HG03045 (cell line): Measurements from ENCODE around the gene CACNA2D1.
"Not testable (repeated sequence)": the region's sequence is repeated elsewhere in the genome, so short reads cannot be mapped to it uniquely, and the experiment has no call there.

ENCODE experiments used
- ATAC-seq: cut with Tn5 transposase; IDR thresholded peaks from one replicate; pipeline ENCODE4 v1.9.1; 2021; ENCODE audit warnings: mild to moderate bottlenecking, moderate library complexity; ENCODE audit not compliant: unreplicated experiment

CACNA2D1 gene

DNA sequence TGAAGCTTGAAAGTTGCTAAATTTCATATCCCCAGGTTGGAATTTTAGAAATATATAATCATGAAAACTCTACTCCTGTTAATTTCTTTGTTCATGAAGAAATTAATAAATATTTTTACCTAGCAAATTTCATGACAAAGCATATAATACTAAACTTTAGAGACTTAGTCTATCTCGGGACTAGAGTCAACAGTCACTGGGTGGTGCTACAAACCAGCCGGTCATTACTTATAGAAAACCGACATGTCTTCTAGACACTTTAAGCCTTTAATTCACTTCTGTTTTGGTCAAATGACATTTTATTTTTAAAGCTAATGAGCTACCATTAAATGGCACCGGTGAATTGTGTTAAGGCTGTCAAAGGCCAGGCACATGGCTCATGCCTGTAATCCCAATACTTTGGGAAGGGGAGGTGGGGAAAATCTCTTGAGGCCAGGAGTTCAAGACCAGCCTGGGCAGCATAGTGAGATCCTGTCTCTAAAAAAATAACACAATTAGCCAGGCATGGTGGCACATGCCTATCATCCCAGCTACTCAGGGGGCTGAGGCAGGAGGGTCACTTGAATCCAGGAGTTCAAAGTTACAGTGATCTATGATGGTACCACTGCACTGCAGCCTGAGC is 270.1 kb downstream of the CACNA2D1 start:
- no peak for ATAC-seq

- ATAC-seq, result no peak
These were observed 270.7 kb downstream of the CACNA2D1 start for GRCh38 chr7:82172881-82173280.

DNA sequence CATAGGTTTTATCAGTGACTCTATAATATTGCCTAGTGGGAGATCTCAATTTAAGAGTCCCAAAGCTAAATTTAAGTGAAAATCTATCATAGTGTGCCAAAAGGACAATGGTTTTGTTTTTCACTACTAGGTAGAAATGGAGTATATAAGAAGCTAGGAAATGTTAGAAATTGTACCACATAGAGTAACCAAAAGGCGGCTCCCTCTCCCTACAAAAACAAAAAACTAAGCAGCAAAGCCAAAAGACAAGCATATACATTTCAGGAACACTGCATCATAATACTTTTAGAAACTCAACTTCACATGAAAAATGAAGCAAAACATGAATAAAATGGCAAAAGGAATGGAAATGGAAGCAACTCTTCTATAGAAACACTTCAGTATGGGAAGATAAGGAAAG is 271.6 kb downstream of the CACNA2D1 start:
- ATAC-seq, result no peak

DNA sequence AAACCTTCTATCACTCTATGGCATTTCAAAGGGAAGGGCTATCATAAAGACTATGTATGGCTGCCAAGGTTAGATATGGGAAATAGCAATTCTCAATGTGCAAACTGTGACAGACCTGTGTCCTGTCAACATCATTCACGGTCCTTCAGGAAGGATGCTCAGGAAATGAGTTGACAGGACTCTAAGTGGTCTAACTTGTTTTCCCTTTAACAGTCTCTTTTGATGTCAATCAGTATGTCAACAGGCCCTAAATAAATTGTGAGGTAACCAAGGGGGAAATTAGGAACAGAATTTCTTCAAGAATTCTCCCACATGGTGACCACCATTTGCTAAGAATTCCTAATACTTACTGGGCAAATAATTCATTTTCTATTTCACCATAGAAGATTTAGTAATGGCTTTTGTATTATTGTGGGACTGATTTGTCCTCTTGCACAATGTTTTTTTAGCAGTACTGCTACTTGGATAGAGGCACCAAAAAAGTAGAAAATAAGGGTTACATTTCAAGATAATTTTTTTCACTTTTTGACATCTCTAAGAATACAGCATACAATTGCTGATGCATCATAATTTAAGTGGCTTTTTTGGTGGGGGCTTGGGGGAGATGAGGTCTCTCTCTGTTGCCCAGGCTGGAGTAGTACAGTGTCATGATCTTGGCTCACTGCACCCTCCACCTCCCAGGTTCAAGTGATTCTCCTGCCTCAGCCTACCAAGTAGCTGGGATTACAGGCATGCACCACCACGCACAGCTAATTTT is 275.8 kb downstream of the CACNA2D1 start:
- no peak for ATAC-seq

GRCh38 chr7:82166260-82167015 is 277.1 kb downstream of the CACNA2D1 start:
- ATAC-seq, result no peak

- no peak for ATAC-seq
These were observed 278.8 kb downstream of the CACNA2D1 start for GRCh38 chr7:82164813-82165212.

GRCh38 chr7:82164410-82164809 is 279.2 kb downstream of the CACNA2D1 start:
- ATAC-seq, result no peak

GRCh38 chr7:82163586-82163985 is 280.0 kb downstream of the CACNA2D1 start:
- ATAC-seq, result no peak

DNA sequence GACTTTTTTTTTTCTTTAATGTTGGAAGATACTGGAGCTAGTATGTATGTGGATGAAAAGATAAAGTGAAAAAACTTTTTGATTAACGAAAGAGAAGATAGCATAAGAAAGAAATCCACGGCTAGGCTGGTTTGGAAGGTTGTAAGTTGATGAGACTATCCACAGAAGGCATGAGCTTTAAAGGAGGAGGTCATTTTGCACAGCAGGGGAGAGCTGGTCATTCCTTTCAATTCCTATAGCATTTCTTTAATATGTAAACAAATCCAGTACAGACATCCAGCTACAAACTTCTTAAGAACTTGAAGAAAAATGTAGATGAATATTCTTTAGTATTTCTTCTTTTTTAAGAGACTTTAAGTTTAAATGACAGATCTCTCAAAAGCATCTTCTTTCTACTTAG is 281.3 kb downstream of the CACNA2D1 start:
- no peak for ATAC-seq

DNA sequence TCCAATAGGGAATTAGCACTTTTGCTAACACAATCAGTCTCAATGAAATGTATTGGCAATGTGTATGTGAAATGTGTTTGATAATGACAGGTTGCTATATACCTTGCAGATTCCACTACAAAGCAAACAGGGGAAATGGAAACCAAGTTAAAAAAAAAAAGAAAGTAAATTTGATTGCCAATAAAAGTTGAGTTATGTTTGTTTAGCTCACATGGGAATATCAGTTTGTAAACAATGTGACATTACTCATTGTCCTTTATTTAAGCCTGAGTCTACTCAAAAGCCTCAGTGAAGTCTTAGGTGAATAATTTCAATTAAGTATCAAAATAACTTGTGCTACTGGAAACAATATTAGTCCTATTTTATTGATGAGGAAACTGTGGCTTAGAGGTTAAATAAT is 285.2 kb downstream of the CACNA2D1 start:
- ATAC-seq, result no peak

DNA sequence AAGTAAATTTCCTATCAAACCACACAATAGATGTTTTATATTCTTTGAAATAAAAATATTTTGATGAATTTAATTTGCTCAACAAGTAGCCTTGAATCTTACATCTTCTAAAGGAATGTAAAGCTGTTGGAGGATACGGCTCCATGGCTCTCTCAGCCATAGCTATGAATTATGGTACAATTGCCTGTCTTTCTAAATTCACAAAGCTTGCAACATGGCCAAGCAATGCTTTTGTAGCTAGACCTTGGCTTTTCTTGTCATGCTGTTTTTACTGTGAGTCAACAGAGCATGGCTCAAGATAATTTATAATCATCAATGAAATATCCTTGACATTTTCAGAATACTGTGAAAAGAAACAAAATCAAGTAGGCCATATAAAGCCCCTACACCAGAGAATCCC is 286.7 kb downstream of the CACNA2D1 start:
- ATAC-seq, result no peak

GRCh38 chr7:82156168-82156567 is 287.4 kb downstream of the CACNA2D1 start:
- ATAC-seq, result no peak

- no peak for ATAC-seq
These were observed 288.8 kb downstream of the CACNA2D1 start for GRCh38 chr7:82154728-82155127.

GRCh38 chr7:82153776-82154175 is 289.8 kb downstream of the CACNA2D1 start:
- ATAC-seq, result no peak

DNA sequence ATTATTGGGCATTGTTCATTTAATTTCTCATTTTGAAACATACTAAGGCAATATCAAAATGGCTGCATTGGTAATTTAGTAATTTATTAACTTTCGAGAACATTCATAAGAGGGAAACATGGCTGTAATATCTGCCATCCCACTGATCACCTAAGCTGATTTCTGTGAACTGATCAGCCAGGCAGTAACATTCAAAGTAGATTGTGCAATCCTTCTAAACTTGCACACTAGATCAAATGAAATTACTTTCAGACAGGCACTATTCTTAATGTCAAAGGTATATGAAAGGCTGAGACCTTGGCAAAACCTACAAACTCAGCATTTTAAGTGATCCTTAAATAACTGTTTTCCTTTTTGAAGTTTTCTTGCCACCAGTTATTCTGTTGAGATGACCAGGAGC is 290.7 kb downstream of the CACNA2D1 start:
- ATAC-seq, result no peak

- no peak for ATAC-seq
These were observed 297.1 kb downstream of the CACNA2D1 start for GRCh38 chr7:82146491-82146890.

- no peak for ATAC-seq
These were observed 301.2 kb downstream of the CACNA2D1 start for GRCh38 chr7:82142263-82142864.

DNA sequence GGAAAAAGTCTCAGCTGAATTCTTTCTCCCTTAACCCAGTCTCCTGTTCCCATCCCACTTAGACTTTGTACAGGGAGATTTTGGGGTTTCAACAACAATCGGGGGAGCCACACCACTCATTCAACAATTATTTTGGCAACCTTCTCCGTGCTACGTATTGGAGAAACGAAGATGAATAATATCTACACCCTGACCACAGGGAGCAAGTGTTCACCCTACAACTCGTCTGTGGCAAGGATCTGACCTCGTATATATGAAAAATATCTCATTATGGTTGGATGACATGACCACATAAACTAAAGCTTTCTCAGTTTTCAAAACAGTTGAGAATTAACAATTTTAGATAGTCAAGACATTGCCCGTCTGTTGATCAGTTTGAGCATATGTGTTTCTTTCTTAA is 302.1 kb downstream of the CACNA2D1 start:
- ATAC-seq, result no peak

- ATAC-seq, result not testable (repeated sequence)
These were observed 303.0 kb downstream of the CACNA2D1 start for GRCh38 chr7:82140608-82141007.

DNA sequence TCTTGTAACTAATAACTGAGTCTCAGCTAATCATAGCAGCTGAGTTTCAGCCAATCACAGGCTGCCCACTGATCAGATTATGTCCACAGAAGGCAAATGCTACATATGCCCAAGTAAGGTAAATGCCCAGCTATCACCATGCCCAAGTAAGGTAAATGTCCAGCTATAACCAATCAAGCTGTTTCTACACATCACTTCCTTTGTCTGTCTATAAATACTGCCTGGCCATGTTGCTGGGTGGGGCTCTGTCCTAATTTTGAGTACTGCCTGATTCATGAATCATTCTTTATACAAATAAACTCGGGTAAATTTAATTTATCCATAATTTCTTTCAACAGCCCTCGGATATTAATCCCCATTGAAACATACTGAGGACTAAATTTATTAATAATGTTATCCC is 312.4 kb downstream of the CACNA2D1 start:
- no peak for ATAC-seq

DNA sequence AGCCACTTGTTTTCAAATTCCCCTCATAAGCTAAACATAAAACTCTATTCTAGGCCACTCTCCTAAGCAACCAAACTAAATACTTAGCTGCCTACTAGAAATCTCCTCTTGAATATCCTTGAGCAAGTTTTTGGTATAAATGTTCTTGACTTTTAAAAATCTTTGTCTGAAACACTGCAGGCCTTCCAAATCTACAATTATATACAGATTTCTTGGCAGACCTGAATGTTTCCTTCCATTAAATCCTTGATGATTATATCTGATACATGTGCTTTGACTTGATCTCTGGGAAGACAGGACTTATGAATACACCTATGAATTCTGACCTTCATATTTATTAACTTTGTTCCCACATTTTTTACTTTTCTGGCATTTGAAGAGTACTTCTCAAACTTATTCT is 314.5 kb downstream of the CACNA2D1 start:
- no peak for ATAC-seq

DNA sequence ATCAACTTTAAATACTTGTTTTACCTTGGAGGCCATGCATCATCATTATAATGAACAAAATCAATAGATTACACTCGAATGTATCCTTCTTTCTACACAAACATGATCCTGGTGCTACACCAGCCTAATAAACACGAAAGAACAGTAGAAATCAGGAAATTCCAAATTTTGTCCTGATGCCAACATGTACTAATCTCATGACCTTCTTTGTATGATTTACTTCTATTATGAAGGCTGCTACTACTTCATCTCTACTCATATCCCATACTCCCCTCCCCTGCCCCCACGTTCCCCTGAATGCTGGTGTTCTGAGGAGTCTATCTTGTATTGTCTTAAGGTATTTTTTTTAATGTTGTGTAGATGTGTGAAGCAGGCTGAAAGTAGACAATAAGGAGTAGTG is 315.0 kb downstream of the CACNA2D1 start:
- ATAC-seq, result no peak
